Aorta (tissue), 5 donors: ENCODE results near the gene RALGPS1. TPM values are rescaled to one million over a fixed set of nuclear protein-coding genes. Genes with fewer than 3 reads are reported as not detected.
A peak's percentile ranks its signal among the peaks of the same experiment; 100 is the strongest.

ENCODE experiments used
- ATAC-seq: fragments of 200-7000 bp; cut with Tn5 transposase; one replicate; pipeline ENCODE4 v1.9.1; 2022; ENCODE audit warnings: moderate library complexity; ENCODE audit not compliant: low FRiP score
- DNase-seq, 2 donors: peaks; one replicate each; pipeline ENCODE4 v3.0.0-alpha.2; 2020
- H3K27ac ChIP-seq, 2 donors: one replicate each; pipeline ENCODE4 v1.5.1; 2013; ENCODE audit warnings: low read length in 2 of 2, mild to moderate bottlenecking in 2 of 2, moderate library complexity in 2 of 2, control low read depth in 1 of 2, inconsistent platforms in 1 of 2, low read depth in 1 of 2
- H3K27me3 ChIP-seq, 2 donors: one replicate each; pipeline ENCODE4 v1.6.1; 2013; ENCODE audit warnings: control low read depth in 1 of 2, low read length in 1 of 2, mild to moderate bottlenecking in 1 of 2, moderate library complexity in 1 of 2; ENCODE audit not compliant: insufficient read depth in 2 of 2, control insufficient read depth in 1 of 2
- H3K36me3 ChIP-seq, 2 donors: one replicate each; pipeline ENCODE4 v1.6.1; 2013; ENCODE audit warnings: control low read depth in 1 of 2, low read length in 1 of 2, mild to moderate bottlenecking in 1 of 2; ENCODE audit not compliant: insufficient read depth in 2 of 2, control insufficient read depth in 1 of 2
- H3K4me1 ChIP-seq, 2 donors: one replicate each; pipeline ENCODE4 v1.6.1; 2013; ENCODE audit warnings: low read length in 2 of 2, control low read depth in 1 of 2, mild to moderate bottlenecking in 1 of 2, moderate library complexity in 1 of 2; ENCODE audit not compliant: insufficient read depth in 2 of 2, control insufficient read depth in 1 of 2
- H3K4me3 ChIP-seq, 2 donors: one replicate each; pipeline ENCODE4 v1.5.1; 2013; ENCODE audit warnings: low read length in 2 of 2, control low read depth in 1 of 2, mild to moderate bottlenecking in 1 of 2
- H3K9me3 ChIP-seq: one replicate; pipeline ENCODE4 v1.6.1; 2013; ENCODE audit warnings: mild to moderate bottlenecking, low read length; ENCODE audit not compliant: control insufficient read depth
- WGBS, 2 donors: extraction: QIAGEN DNeasy Blood & Tissue Kit; methylation state at CpG; one replicate each; pipeline ENCODE4 v1.1.7; 2013; 5-methylcytosine and 5-hydroxymethylcytosine counted together
- intact Hi-C, 2 donors: fragments of 100-400 bp; cut with DNase I; formaldehyde crosslinking; loops; one replicate each; pipeline versions ENCODE4 v1.14.2 to v1.15.0; 2022
- polyA plus RNA-seq, 2 donors: library from polyadenylated mRNA; stranded (reverse); fragments of 200-250 nt; gene quantifications; one replicate each; pipeline ENCODE4 v1.2.3, GENCODE V29; 2013
- total RNA-seq, 2 donors: library from RNA; stranded (reverse); fragmentation: NEBNext Ultra II Directional; extraction: Animal tissue kit (Norgen Biotek cat#: 25700); gene quantifications; one replicate each; pipeline ENCODE4 v1.2.1, GENCODE V29; 2021
- donor health status: healthy with polysubstance abuse.
- donor health status: Bipolar disorder and iron deficiency.
- donor health status: DM: no; HTN: no; CAD: no.
- donor health status: DM: no; HTN: no; CAD: no.
- donor health status: DM: yes; HTN: yes; CAD: no.

Gene RALGPS1
- total and polyA plus RNA-seq, 4 donors: 2.0 to 19.7 (median 8.3) TPM

DNA sequence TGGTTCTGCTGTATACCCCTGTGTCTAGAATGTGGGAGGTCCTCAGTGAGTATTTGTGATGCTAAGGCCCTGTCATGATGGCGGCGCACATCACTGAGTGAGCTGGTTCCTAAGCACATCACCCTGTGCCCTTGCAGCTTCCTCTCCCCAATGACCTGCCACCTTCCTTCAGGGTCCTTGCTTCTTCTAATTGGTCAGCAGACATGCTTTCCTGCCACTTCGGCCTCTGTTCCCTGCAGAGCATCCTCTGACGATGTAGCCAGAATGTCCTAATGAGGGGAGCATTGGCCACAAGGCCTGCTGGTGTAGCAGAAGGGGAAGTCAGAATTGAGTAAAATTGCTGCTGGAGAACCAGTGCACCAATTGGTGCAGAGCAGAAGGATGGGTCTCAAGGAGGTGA is 238.9 kb downstream of the RALGPS1 start:
- no peak for ATAC-seq
- Histone ChIP-seq H3K27ac (no peak overlapping the region), H3K4me1 (no peaks in the 10 kb centered on the region), H3K27me3 (no peaks in the 10 kb centered on the region), H3K9me3 (no peaks in the 10 kb centered on the region), H3K4me3 (no peak overlapping the region), H3K36me3 (no peaks in the 10 kb centered on the region)
- no peak for DNase-seq
- intact Hi-C loops: no loop called here
- WGBS, 2 donors: 96 to 100% methylated on average over 4 of the region's 4 CpGs

DNA sequence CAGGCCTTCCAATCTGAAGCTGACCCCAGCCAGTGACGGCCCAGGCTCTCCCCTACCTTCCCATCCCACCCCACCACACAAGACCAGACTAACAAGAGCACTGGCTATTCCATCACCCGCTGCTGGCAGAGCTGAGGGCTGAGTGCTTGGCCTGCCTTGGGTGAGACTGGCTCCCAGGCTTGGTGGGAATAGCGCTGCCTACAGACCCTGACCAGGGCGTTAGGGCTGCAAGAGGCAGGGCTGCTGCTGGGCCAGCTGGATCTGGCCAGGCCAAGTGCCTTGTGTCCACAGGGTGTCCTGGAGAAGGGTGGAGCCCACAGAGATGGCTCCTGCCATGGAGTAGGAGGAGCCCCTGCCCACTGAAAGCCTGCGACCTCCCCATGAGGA is 239.4 kb downstream of the RALGPS1 start:
- intact Hi-C loops: no loop called here
- DNase-seq (peak in 1 of 2 donors; percentile 58), ATAC-seq (peak; percentile 30)
- H3K36me3 ChIP-seq: no peaks in the 10 kb centered on the region
- H3K4me1 ChIP-seq: no peaks in the 10 kb centered on the region
- H3K27ac ChIP-seq: no peak overlapping the region
- H3K27me3 ChIP-seq: no peaks in the 10 kb centered on the region
- no peaks in the 10 kb centered on the region for H3K9me3 ChIP-seq
- WGBS, 2 donors: 88 to 91% methylated on average over 5 of the region's 5 CpGs
- no peak overlapping the region for H3K4me3 ChIP-seq

DNA sequence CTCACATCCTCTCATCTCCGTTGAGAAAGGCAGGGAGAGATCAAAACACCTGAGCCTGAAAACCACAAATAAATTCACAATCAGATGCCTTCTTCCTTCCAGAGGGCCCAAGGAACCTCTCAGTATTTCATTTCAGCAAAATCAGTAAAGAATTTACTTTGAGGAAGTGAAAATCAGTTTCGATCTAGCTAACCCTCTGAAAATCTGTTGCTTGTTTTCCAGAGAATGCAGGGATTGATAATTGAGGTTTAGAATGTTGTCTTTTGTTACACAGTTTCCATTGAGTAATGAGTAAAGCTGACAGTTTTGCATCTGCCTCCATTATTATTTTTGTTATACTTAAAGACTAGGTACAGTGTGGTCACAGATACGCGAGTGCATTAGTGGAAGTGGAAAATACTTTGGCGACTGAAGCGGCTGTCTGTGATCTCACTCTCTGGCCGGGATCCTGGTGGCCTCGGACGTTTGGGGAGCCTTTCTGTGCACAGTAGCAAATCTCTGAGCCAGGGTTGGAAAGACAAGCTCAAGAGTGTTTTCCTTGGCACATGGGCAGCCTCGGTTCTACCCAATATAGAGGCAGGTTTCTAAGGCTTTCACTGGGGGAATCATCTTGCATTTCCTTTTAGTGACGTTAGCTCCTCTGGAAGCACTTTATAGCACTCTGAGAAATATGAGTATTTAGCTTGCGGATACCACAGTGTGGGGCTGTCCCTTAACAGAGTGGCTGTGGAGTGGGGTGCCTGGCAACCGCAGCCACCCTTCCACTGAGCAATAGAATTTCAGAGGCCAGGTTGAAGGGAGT is 240.0 kb downstream of the RALGPS1 start:
- intact Hi-C loops: no loop called here
- Histone ChIP-seq H3K27ac (no peak overlapping the region), H3K36me3 (no peaks in the 10 kb centered on the region), H3K27me3 (no peaks in the 10 kb centered on the region), H3K9me3 (no peaks in the 10 kb centered on the region), H3K4me3 (peak overlapping the region in 1 of 2 donors; percentile 21), H3K4me1 (no peaks in the 10 kb centered on the region)
- peak; percentile 88 to 93 for DNase-seq
- WGBS, 2 donors: 4 to 5% methylated on average over 13 of the region's 13 CpGs
- peak; percentile 89 for ATAC-seq

DNA sequence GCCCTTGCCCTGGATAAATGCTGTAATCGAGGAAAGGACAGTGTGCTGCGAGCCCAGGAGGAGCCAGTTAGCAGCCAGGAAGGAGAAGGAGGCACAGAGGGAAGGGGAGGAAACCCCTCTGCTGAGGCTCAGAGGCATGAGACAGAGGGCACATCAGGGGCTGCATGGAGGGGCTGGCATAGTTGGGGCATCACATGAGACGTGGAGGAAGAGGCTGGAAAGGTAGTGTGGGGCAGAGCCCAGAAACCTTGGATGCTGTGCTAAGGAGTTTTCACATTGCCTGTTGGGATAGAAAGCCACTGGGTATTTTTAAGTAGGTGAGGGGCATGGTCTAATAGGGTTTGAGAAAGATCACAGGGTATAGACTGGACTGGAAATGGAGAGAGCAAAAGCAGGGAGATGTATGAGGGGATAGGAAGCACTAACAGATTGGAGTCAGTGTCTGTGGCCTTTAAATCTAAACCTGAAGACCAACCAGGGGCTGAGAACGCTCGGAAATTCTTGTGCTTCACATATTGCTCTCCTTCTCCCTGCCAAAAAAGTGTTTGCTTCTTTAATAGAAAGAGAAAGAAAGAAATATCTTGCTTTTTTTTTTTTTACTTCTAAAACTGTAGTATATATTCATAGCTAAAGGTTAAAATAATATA is 240.9 kb downstream of the RALGPS1 start:
- DNase-seq: no peak
- H3K27me3 ChIP-seq: no peaks in the 10 kb centered on the region
- peak overlapping the region in 1 of 2 donors; percentile 69 for H3K27ac ChIP-seq
- intact Hi-C loops: no loop called here
- no peak for ATAC-seq
- WGBS, 2 donors: 53 to 73% methylated on average over 5 of the region's 5 CpGs
- no peak overlapping the region for H3K4me3 ChIP-seq
- no peaks in the 10 kb centered on the region for H3K36me3 ChIP-seq
- no peaks in the 10 kb centered on the region for H3K9me3 ChIP-seq
- no peaks in the 10 kb centered on the region for H3K4me1 ChIP-seq

DNA sequence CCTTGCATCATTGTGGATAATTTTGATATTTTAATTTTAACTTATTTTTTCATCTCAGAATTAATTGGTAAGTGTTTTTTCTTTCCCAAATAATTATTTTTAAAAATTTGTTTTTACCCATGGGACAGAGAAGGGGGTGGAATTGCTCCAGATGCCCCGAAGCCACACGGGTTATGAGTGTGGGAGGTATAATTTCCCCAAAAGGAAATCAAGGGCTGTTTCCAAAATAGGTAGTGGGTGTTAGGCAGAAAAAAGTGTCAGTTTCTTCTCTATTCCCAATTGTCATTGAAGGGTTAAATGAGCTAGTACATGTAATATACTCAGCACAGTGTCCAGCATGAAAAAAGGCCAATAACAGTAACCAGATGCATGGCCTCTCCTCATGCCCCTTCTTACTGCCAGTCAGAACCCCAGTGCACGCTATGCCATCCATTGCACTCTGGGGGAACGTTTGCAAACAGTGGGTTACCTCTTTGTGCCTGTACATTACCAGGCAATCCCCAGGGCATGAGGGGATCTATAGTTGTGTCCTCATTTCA is 244.3 kb downstream of the RALGPS1 start:
- H3K4me1 ChIP-seq: no peaks in the 10 kb centered on the region
- intact Hi-C loops: no loop called here
- no peak for ATAC-seq

DNA sequence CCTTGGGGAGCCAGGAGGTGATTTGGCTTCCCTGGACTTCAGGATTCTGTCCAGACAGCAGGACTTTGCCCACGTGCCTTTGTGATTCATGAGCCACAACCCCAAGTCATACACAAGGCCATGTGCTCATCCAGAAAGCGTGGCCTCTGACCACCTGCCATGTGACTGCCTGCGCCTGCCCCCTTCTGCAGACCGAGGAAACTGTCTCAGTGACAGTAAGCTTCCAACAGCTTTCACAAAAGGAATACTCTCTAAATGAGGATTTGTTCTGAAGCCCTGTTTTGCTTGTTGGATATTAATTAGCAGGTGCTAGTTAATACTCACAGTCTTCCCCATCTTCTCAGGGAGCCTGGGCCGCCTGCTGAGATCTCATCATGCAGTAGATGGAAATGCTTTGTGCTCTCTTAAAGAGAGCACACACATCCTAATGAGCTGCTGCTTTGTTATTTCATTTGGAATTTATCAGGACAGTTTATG is 244.8 kb downstream of the RALGPS1 start:
- no peaks in the 10 kb centered on the region for H3K4me1 ChIP-seq
- intact Hi-C loops: no loop called here
- 75% methylated on average over 5 of the region's 5 CpGs for WGBS, 2 donors
- no peak for DNase-seq
- H3K27ac ChIP-seq: no peak overlapping the region
- no peaks in the 10 kb centered on the region for H3K27me3 ChIP-seq
- ATAC-seq: no peak
- no peaks in the 10 kb centered on the region for H3K9me3 ChIP-seq
- no peak overlapping the region for H3K4me3 ChIP-seq
- H3K36me3 ChIP-seq: no peaks in the 10 kb centered on the region

More for the DNA sequence above, 244.3 kb downstream of the RALGPS1 start:
- Histone ChIP-seq H3K27ac (no peak overlapping the region), H3K27me3 (no peaks in the 10 kb centered on the region), H3K4me3 (no peak overlapping the region), H3K36me3 (no peaks in the 10 kb centered on the region), H3K9me3 (no peaks in the 10 kb centered on the region)
- WGBS, 2 donors: 85 to 87% methylated on average over 4 of the region's 4 CpGs
- no peak for DNase-seq

DNA sequence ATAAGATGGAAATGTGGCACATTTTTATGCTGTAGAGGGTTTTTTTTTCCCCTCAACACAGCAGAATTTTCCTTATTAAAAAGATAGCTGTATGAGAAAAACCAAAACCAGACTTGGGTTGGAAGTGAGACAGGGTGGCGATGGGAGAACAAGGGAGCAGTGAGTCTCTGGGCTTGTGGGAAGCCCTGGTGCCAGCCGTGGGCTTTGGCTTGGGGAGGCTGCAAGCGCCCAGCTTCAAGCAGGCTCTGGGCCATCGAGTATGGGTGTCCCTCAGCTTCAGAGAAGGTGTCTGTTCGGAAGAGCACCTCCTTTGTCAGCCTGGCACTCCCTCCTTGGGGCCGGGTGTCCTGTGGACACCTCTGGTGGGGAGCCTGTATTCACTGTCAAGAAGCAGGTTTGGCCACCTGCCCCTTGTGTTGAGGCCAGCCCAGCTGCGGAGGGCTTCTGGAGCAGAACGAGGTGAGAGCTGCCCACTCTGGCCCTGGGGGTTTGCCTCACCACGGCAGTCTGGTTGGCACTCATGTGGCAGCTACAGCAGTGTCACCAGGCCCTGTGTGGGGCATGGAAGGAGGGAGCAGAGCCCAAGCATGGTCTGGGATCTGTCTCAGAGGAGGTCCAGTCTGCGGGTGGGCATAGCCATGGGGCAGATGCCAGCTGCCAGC is 245.5 kb downstream of the RALGPS1 start:
- Histone ChIP-seq H3K36me3 (no peaks in the 10 kb centered on the region), H3K4me3 (no peak overlapping the region), H3K4me1 (no peaks in the 10 kb centered on the region), H3K27me3 (no peaks in the 10 kb centered on the region), H3K27ac (no peak overlapping the region), H3K9me3 (no peaks in the 10 kb centered on the region)
- ATAC-seq: no peak
- no peak for DNase-seq
- intact Hi-C loops: no loop called here
- WGBS, 2 donors: 66 to 76% methylated on average over 10 of the region's 10 CpGs

DNA sequence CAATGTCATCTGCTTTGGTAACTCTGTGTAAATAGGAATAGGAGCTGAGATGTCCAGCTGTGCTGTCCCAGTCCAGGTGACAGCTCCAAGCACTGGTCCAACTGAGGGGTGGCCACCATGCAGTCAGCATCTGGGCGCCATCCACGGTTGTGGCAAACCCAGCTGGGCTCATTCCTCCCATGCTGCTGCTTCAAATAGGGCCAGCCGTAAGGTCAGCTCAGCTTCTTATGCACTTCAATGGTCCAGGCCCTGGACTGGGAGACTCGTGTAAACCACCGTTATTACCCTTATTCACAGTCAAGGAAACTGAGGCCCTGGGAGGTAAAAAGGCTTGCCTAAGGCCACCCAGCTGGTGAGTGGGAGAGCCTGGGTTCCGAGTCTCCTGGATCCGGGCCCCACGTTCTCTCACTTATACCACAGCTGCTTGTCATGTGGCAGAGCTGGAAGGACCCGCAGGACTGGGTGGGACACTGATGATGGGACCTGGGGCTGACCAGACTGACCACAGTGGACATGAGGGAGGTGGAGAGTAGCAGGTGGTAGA is 246.6 kb downstream of the RALGPS1 start:
- Histone ChIP-seq H3K9me3 (no peaks in the 10 kb centered on the region), H3K36me3 (no peaks in the 10 kb centered on the region), H3K27me3 (no peaks in the 10 kb centered on the region), H3K4me1 (no peaks in the 10 kb centered on the region), H3K4me3 (no peak overlapping the region), H3K27ac (no peak overlapping the region)
- 98 to 100% methylated on average over 9 of the region's 9 CpGs for WGBS, 2 donors
- ATAC-seq (peak; percentile 41), DNase-seq (no peak)
- intact Hi-C loops: no loop called here
